GM12801 (cell line): ENCODE measurements around the gene HOXB4.

Source experiments
- CTCF ChIP-seq: IDR thresholded peaks from one replicate; pipeline ENCODE4 v1.5.1; 2011; ENCODE audit warnings: control low read depth; ENCODE audit not compliant: insufficient read length; ENCODE audit errors: extremely low read depth

Gene HOXB4

GRCh38 chr17:48601207-48601538, 23.0 kb upstream of the HOXB4 start:
- TF ChIP-seq CTCF, result no peak

GRCh38 chr17:48600244-48601098, 22.3 kb upstream of the HOXB4 start:
- no peak for TF ChIP-seq CTCF

- no peak for TF ChIP-seq CTCF
Observed at GRCh38 chr17:48599354-48599753, 21.2 kb upstream of the HOXB4 start.

GRCh38 chr17:48598736-48599135, 20.6 kb upstream of the HOXB4 start:
- no peak for TF ChIP-seq CTCF

GRCh38 chr17:48597778-48598631, 19.9 kb upstream of the HOXB4 start:
- TF ChIP-seq CTCF, result no peak

DNA sequence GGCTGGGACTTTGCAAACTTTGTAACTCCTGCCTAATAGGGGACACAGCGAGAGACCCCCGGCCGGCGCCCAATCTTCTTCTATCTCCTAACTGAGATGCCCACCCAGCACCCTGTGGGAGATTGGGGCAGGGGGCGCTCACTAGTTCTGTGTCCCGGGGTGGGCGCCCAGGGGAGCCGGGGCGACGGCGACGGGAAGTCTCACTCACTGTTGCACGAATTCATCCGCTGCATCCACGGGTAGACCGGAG, 19.3 kb upstream of the HOXB4 start:
- no peak for TF ChIP-seq CTCF

- no peak for TF ChIP-seq CTCF
Observed at GRCh38 chr17:48596735-48597527, 18.8 kb upstream of the HOXB4 start.
